ENCODE results near the gene SLC27A5.
A peak's percentile ranks its signal among the peaks of the same experiment; 100 is the strongest.

- TF ChIP-seq CTCF (IDR thresholded peaks at IDR 0.05; ENCODE audit: insufficient read depth, low read depth, low read length) (peak; percentile 23), EZH2 (IDR thresholded peaks at IDR 0.05; ENCODE audit: insufficient read depth, low read length) (no peak)
These were observed 12.5 kb downstream of the SLC27A5 start for GRCh38 chr19:58499021-58499927.

All from astrocyte (in vitro differentiated cells and primary cell).